GM21529 (cell line): ENCODE data around the gene SEMA4D.

Experiments used
- ATAC-seq: cut with Tn5 transposase; IDR thresholded peaks from one replicate; pipeline ENCODE4 v1.9.1; 2021; ENCODE audit not compliant: unreplicated experiment

SEMA4D gene, protein sequence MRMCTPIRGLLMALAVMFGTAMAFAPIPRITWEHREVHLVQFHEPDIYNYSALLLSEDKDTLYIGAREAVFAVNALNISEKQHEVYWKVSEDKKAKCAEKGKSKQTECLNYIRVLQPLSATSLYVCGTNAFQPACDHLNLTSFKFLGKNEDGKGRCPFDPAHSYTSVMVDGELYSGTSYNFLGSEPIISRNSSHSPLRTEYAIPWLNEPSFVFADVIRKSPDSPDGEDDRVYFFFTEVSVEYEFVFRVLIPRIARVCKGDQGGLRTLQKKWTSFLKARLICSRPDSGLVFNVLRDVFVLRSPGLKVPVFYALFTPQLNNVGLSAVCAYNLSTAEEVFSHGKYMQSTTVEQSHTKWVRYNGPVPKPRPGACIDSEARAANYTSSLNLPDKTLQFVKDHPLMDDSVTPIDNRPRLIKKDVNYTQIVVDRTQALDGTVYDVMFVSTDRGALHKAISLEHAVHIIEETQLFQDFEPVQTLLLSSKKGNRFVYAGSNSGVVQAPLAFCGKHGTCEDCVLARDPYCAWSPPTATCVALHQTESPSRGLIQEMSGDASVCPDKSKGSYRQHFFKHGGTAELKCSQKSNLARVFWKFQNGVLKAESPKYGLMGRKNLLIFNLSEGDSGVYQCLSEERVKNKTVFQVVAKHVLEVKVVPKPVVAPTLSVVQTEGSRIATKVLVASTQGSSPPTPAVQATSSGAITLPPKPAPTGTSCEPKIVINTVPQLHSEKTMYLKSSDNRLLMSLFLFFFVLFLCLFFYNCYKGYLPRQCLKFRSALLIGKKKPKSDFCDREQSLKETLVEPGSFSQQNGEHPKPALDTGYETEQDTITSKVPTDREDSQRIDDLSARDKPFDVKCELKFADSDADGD

DNA sequence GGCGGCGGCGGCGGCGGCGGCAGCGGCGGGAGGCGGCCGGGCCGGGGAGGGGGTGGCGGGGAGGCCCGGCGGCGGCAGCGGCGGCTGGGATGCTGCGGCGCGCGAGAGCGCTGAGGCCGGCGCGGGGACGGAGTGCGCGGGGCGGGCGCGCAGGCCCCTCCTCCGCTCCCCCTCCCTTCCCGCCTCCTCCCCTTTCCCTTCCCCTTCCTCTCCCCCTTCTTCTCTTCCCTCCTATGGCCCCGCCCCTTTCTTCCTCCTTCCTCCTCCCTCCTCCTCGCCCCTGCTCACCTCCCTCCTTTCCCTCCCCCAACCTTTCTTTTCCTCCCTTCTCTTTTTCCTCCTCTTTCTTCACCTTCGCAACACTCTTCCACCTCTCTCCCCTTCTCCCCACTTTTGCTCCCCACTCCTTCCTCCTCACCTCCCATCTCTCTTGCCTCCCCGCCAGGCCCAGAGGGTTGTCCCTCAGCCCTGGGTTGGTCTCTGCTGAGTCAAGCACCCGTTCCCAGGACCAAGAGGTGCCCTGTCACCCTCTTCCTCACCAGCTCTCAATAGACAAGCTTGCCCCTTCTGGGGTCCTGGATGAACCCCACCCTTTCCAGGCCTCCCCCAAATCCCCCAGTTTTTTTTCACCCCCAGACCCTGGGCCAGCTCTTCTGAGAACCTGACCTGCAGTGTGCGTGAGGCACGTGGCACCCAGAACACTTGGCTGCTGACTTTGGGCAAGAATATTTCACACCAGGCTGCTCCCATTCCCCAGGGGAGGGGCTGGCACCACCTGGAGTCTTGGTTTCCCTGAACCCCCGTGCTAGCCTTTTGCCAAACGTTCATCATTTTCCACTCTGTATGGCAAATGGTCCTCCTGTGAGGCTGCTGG lies at the start of gene SEMA4D:
Gene SEMA4D (minus strand): TSS at position 136 of the 874 bp plus-strand sequence. CDS start 92,657 bp downstream, outside the sequence.
- ATAC-seq, result peak; percentile 42

DNA sequence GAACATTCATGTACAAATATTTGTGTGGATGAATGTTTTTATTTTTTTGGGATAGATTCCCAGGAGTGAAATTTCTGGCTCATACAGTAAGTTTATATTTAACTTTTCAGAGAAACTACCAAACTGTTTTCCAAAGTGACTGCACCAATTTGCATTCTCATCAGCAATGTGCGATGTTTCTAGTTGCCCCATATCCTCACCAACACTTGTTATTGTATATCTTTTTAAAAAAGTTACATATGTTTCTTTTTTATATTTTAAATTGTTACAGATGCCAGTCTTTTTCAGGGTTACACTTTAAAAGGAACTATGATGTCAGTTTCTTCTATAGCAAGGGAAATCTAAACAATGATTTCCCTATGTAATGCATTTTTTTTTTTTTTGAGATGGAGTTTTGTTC lies 49.1 kb upstream of the SEMA4D start:
- ATAC-seq, result no peak

DNA sequence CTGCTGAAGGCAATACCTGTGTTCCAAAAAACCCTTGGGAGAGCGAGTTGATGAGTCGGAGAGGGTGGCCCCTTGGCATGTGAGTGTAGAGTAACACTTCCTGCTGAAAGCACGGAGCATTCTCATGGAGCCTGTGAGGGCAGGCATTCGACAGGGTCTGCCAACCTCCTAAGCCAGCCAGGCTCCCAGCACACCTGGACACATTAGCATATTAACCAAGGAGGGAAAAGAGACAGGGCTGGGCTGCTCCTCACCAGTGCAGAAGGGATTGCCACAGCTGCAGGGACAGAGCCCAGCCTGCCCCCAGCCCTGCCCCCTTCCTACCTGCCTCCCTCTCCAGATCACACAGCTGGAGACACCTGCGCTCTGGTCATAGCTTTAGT lies 46.4 kb upstream of the SEMA4D start:
- ATAC-seq, result no peak

DNA sequence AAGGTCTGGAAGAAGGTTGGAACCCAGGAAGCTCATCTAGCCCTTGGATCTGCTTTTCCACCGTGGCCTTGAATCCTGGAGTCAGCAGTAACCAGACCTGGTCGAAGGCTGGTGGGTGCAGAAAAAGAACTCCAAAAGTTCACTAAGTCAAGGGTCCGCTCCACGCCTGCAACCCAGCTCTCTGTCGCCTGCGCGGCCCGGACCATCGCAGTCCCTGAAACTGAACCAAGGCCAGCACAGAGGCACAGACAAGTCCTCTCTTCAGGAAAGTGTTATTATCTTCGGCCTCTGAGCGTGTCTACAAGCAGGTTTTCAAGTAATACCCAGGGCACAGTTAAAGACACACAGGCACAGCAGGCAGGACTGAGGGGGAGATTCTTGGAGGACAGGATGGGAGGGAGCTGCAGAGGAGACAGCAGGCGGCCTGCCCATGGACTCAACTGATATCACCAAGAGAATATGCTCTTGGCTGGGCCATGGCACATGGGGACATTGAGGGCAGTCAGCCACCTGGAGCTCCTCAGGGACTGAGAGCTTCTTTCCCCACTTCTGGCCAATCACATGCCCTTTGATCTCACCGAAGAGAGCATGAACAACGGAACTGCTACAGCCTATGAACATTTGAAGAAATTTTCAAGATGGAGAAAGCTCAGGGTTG lies 45.8 kb upstream of the SEMA4D start:
- no peak for ATAC-seq

DNA sequence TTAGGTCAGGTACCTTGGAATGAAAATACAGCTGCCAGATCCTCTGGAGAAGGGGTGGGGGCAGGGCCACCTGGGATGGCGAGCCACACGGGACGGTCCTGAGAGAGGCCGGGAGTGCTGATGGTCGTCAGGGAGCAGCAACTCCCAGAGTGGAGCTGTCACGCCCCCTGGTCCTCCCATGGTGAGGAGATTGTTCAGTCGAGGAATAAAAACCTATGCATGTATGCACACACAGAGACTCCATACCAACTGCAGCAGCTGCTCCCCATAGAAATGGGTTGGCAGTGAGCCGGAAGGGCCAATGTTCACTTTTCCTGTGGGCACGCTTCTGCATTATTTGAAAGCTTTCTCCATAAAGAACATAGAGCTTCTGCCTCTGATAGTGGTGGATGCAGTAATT lies 45.2 kb upstream of the SEMA4D start:
- ATAC-seq, result no peak

DNA sequence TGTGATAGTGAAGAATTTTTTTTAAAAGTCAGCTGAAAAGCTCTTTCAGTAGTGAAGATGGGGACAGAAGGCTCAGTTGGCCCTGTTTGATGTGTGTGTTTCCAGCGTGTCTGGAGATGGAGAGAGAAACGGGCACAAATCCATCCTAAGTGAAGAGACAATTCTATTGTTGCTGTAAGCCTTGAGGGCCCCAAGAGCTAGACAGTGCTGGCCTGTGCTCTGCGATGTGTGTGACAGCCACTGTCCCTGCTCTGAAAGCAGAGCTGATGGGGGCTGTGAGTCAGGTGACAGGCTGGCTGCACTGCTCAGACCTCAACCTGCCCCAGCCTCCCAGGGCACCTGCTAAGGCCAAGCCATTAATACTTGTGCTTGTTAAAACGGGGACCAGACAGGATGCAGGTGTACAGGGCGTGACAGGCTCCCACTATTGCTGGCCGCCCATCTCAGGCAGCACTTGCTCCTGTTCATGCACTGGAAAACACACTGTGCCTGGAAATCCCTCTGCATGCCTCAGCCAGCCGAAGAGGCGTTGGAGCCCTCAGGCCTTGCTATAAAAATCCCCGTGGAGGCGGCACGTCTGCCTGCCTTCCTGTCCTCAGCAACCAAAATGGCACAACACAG lies 44.6 kb upstream of the SEMA4D start:
- ATAC-seq, result peak; percentile 77

DNA sequence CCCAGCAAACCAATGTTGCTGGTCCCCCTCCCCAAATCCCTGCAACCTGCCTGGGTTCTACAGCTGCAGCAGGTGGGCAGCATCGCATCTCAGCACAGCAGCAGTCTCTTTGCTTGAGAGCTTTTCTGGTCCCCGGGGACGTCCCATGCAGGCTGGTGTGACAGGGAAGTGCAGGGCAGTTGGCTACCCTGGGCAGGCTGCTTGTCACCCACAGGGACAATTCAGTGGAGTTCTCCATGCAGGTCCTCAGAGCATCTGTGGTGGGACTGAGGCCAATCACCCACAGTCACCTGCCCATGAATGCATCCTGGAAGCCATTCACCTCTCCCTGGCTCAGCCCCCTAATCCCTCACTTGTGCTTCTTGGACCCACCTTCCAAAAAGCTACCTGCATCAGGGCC lies 43.9 kb upstream of the SEMA4D start:
- ATAC-seq, result no peak

DNA sequence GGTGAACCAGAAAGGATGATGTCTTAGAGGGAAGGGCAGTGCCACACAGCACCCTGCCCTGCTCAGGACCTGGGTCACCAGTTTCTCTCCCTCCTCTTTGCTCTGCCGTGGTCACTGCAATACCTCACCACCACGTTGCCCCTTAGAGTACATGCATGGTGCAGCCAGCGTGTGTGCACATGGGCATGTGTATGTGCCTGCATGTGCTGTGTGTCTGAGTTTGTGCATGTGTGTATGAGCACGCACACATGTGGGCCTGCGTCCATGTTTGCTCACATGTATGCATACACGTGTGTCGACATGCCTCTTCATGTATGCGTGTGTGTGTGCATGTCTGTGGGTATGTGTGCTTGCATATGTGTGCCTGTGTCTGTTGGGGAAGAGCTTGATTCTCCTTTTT lies 41.5 kb upstream of the SEMA4D start:
- ATAC-seq, result no peak

DNA sequence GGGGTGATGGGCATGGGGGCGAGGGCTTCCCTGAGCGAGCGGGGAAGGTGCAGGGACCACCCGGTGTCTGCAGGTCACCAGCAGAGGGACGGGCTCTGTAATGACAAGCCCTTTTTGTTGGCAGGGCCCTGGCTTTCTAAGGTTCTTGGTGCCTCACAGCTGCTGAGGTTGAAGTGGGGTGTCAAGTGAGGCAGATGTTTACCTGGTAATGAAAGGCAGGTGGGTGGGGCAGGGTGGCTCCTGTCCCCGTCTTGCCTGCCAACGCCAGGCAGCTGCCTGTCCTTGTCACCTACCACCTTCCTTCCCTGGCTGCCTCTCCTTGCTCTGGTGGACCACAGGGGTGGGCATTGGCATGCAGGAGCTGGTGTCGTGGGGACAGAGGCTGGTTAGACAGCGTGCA lies 41.0 kb upstream of the SEMA4D start:
- ATAC-seq, result no peak

DNA sequence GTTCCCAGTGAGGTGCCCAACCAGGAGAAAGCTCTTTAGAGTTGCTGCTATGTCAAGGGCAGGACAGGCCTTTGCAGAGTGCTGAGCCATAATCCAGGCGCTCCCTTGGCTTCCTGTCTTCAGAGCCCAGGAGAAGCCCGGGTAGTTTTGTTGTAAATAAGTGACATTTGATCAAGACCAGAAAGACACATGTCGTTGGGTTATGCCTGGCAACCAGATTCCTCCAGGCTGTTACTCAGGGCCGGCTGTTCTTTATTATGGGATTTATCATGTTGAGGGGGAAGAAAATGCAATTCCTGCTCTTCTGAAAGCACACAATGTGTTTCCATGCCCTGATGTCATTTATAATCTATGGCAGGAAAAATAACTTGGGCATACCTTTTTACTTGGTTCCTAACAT lies 39.3 kb upstream of the SEMA4D start:
- no peak for ATAC-seq

DNA sequence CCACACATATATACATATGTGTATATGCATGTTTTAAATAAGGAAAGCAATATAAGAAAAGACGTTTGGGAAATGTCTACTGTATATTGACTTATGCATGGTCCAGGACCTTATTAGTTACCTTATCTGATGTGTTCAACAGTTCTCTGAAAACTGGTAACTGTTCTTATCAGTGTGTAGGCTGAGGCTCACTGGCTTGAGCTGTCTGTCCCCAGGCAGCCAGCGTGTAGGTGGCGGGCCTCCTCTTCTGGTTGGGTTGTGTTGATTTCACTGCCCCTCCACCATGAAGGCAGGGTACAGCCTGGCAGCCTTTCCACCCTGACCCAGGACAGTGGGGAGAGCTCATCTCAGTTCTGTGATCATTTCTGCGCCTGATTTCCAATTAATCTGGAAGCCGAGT lies 38.7 kb upstream of the SEMA4D start:
- peak; percentile 41 for ATAC-seq

DNA sequence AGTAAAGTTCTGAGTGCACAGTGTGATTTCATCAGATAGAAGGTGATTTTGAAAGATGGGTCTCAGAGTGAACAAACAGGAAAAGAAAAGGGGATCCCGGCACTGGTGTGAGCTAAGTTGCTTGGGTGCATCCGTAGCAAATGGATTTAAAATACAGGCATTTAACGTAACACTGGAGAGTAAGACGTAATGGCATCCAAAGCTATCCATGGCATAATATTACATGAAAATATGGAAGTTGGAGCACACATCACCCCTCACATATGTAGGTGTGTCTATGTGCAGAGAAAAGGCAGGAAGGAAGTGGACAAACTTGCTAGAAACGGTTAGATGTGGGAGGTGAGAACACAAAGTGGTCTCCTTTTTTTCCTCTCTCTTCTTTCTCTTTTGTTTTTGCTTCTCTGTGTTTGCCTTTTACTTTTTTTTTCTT lies 38.2 kb upstream of the SEMA4D start:
- ATAC-seq, result peak; percentile 72

DNA sequence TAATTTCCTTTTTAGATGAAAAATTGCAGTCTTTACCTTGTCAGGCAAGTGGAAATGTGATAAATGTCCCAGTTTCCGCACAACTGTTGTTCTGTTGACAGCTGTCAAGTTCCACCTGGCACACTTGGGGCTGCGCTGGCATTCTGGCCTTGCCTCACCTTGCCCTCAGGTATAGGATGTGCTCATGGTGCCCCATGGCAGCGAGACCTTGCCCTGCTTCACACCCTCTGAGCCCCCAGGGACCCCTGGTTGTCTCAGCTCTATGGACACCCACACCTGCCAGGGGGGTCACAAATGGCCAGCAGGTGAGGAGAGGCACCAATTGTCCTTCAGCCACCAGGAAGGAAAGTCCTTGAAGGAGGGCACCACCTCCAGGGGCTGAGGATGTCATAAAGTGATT lies 37.5 kb upstream of the SEMA4D start:
- no peak for ATAC-seq

DNA sequence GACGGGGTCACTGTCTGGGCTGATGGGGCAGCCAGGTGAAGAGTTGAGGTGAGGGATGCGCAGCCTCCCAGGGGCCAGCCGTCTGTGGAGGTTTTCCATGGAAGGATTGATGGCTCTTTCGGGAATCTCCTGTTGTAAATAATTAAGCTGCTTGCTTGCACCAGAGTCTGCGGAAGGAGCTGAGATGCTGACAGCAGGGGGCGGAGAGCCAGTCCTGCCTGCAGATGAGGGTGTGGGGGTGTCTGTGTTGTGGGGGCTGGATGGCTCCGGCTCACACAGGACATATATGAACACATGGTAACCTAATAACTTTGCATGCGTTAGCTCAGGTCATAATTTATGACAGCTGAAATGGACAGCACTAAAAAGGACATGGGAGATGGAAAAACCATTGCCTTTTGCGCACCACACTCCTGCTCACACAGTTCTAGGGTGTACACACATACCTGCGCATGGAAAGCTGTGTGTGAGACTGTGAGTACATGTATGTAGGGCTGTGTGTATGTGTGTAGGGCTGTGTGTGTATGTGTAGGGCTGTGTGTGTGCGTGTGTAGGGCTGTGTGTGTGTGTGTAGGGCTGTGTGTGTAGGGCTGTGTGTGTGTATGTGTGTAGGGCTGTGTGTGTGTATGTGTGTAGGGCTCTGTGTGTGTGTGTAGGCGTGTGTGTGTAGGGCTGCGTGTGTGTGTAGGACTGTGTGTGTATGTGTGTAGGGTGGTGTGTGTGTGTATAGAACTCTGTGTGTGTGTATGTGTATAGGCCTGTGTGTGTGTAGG lies 36.8 kb upstream of the SEMA4D start:
- ATAC-seq, result no peak

DNA sequence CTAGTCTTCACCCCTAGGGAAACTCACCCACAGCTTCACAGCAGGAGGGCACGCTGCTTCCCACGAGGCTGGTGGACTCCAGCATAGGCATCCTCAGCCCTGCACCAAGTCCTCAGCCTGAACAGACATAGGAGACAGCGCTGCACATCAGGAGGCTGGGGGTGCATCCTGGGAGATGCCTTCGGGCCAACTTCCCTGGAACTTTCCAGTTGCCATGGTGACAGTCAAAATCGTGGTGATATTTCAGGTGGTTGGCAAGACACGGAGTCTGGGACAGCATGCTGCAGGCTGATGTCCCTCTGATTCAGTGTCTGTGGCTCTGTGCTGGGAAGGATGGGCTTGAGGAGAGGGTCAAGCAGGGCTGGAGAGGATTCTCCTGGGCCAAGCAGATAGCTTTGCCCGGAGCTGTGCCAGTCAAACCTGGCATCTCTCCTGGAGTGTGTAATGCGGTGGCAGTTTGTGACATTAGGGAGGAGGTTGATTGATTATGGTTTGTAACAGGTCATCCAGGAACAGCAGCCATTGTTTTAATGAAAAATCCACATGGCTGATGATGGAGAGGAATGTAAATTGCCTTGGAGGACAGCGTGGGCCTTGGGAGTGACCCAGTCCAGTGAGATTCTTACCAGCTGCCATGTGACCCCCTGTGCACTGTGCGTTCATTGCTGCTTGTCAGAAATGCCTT lies 35.6 kb upstream of the SEMA4D start:
- ATAC-seq, result no peak

DNA sequence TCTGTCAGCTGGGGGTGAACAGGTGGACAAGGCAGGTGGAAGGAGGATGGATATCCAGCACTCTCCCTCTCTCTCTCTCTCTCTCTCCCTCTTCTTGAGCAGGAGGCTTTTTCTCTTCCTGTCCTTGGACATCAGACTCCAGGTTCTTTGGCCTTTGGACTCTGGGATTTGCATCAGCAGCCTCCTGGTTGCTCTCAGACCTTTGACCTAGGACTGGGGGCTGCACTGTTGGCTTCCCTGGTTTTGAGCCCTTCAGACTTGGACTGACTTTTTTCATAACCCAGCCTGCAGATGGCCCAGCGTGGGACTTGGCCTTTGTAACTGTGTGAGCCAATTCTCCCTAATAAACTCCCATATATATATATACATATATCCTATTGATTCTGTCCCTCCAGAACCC lies 35.0 kb upstream of the SEMA4D start:
- no peak for ATAC-seq

DNA sequence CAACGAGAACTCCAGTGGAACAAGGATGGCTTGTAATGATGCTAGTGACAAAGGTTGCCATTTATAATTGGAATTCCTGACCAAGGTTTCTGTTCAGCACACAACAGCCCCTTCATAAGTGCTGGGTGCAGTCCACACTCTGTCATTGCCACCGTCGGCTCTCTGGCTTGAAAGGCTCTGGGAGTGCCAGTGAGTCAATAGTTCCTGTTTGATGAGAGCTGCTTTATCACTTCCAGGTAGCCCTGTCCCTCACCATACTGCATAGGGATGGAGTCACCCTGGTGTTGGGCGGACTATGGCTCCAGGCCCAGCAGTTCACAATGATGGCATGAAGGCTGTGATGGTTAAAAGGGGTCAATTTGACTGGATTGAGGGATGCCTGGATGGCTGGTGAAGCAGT lies 34.6 kb upstream of the SEMA4D start:
- no peak for ATAC-seq

DNA sequence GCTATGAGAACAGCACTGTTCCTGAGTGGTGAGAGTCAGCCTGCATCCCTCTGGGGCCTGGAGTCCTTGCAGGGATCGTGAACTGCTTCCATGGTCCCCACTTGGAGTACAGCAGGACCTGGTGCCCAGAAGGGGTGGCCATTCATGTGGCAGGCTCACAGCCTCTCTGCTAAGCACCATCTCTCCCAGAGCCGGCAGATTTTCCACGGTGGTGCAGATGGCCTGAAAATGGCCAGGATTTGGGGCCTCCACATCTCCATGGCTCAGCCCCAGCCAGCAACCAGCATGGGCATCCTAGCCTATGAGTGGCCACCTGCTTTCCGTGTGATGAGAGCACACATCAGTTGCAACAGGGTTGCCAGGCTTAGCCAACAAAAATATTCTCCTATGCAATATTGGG lies 33.9 kb upstream of the SEMA4D start:
- no peak for ATAC-seq

DNA sequence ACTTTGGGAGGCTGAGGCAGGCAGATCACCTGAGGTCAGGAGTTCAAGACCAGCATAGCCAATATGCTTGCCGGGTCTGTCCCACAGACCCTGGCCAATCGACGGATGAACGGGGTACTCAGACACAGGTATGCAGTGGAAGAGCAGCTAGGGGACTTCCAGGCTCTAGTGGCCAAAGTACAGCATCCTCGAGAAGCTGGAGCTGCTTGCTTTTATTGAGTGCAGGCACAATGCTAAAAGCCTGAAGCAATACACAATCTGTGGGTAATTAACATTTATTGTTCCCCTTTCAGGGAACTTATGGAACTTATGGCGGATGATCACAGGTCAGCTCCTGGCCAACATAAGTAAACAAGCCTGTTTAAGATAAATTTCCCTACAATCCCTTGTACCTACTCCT lies 32.8 kb upstream of the SEMA4D start:
- ATAC-seq, result no peak
